ENCODE measurements around the gene MARVELD1.

GRCh38 chr10:97715259-97715874 lies 1.8 kb downstream of the MARVELD1 start:
- TF ChIP-seq CTCF (IDR thresholded peaks at IDR 0.05), result no peak
- TF ChIP-seq POLR2A (IDR thresholded peaks at IDR 0.05), result no peak

Measured in body of pancreas (tissue), 4 donors.